Activated CD4-positive, alpha-beta T cell treated with anti-CD3 and anti-CD28 coated beads for 4 hours (primary cell): Measurements from ENCODE around the gene FGFRL1.

Experiments
- DNase-seq, 2 donors: peaks; one replicate each; pipeline ENCODE4 v3.0.0-alpha.2; 2020

The FGFRL1 gene

GRCh38 chr4:1055721-1056590, 44.5 kb downstream of the FGFRL1 start:
- DNase-seq, result peak; percentile 72 to 79

- no peak for DNase-seq
Measured at GRCh38 chr4:1056671-1057402, 45.4 kb downstream of the FGFRL1 start.

- no peak for DNase-seq
Measured at GRCh38 chr4:1057403-1057745, 45.9 kb downstream of the FGFRL1 start.

- DNase-seq, result no peak
Measured at GRCh38 chr4:1058198-1058996, 47.0 kb downstream of the FGFRL1 start.

- DNase-seq, result no peak
Measured at GRCh38 chr4:1058997-1059665, 47.7 kb downstream of the FGFRL1 start.

GRCh38 chr4:1060121-1060520, 48.7 kb downstream of the FGFRL1 start:
- DNase-seq, result no peak

GRCh38 chr4:1060621-1061020, 49.2 kb downstream of the FGFRL1 start:
- DNase-seq, result no peak

- no peak for DNase-seq
Measured at GRCh38 chr4:1061056-1061700, 49.8 kb downstream of the FGFRL1 start.

GRCh38 chr4:1061760-1062159, 50.3 kb downstream of the FGFRL1 start:
- DNase-seq, result no peak

- DNase-seq, result no peak
Measured at GRCh38 chr4:1062419-1062818, 51.0 kb downstream of the FGFRL1 start.

- no peak for DNase-seq
Measured at GRCh38 chr4:1065732-1066131, 54.3 kb downstream of the FGFRL1 start.

GRCh38 chr4:1069394-1069793, 58.0 kb downstream of the FGFRL1 start:
- DNase-seq, result no peak

- peak; percentile 47 to 48 for DNase-seq
Measured at GRCh38 chr4:1072830-1073446, 61.5 kb downstream of the FGFRL1 start.

GRCh38 chr4:1074077-1074476, 62.7 kb downstream of the FGFRL1 start:
- DNase-seq, result no peak

GRCh38 chr4:1075225-1075624, 63.8 kb downstream of the FGFRL1 start:
- DNase-seq, result no peak

- no peak for DNase-seq
Measured at GRCh38 chr4:1075809-1076699, 64.6 kb downstream of the FGFRL1 start.
